Measurements from ENCODE around the gene CTNNA2. TPM values are rescaled to one million over a fixed set of nuclear protein-coding genes. Genes with fewer than 3 reads are reported as not detected.

The CTNNA2 gene
- total and polyA plus RNA-seq, 9 of the 15 experiments (the other 6 are each of a cell fraction or from before 2014, with no cell fraction given), result 0.03 to 0.40 (median 0.15) TPM

- Histone ChIP-seq H3K27me3 (ENCODE audit: control insufficient read depth in 2 of 2, insufficient read depth in 2 of 2, low read length in 2 of 2) (no peaks in the 10 kb centered on the region), H3K79me2 (ENCODE audit: control insufficient read depth, insufficient read depth, low read length) (no peaks in the 10 kb centered on the region), H3K9me3 (replicated peaks; ENCODE audit: control insufficient read depth, insufficient read depth, low read depth, low read length) (no peaks in the 10 kb centered on the region), H3K9me1 (ENCODE audit: control insufficient read depth, insufficient read depth, low read length) (no peaks in the 10 kb centered on the region), H3K36me3 (ENCODE audit: control insufficient read depth, insufficient read depth, low read length) (no peaks in the 10 kb centered on the region), H3K9ac (ENCODE audit: insufficient read depth in 1 of 2, low read depth in 2 of 2, low read length in 2 of 2) (no peak overlapping the region), H3K27ac (ENCODE audit: extremely low read depth, low read depth, low read length) (no peak overlapping the region; the same call in 2 of the 3 replicates), H2AFZ (ENCODE audit: low read depth, low read length) (peak overlapping the region; percentile 37), H3K4me3 (no peak overlapping the region), H3K4me2 (ENCODE audit: insufficient read depth, low read length) (peak overlapping the region; percentile 6; the same call in 1 of the 2 replicates), H4K20me1 (replicated peaks; ENCODE audit: control insufficient read depth, insufficient read depth, low read length) (no peaks in the 10 kb centered on the region), H3K4me1 (replicated peaks in 1 of 2; ENCODE audit: control insufficient read depth in 2 of 2, insufficient read depth in 2 of 2, low read length in 2 of 2) (peaks cover 5 to 48% of the 10 kb centered on the region in 2 experiments; a peak in 4 of 5 replicates)
- peak; percentile 92 for TF ChIP-seq MEIS2 (IDR thresholded peaks at IDR 0.05; ENCODE audit: partially characterized antibody)
- peak; percentile 35; the same call in 1 of the 2 replicates for TF ChIP-seq DPF2 (IDR thresholded peaks at IDR 0.05)
- no peak for TF ChIP-seq STAT5A (IDR thresholded peaks at IDR 0.05; ENCODE audit: borderline replicate concordance, low read length)
- TF ChIP-seq ZNF77 (CRISPR knock-in tag; IDR thresholded peaks at IDR 0.05), result no peak
- TF ChIP-seq TAF9B (IDR thresholded peaks at IDR 0.05; ENCODE audit: partially characterized antibody), result no peak
- no peak for TF ChIP-seq HSF4 (CRISPR knock-in tag; IDR thresholded peaks at IDR 0.05; ENCODE audit: borderline replicate concordance)
- TF ChIP-seq PBX2 (CRISPR knock-in tag; IDR thresholded peaks at IDR 0.05; ENCODE audit: low read depth), result no peak
- TF ChIP-seq PBX2 (tag; conservative IDR thresholded peaks at IDR 0.05; ENCODE audit: low read depth), result peak; percentile 92
- TF ChIP-seq ARID1B (IDR thresholded peaks at IDR 0.05), result peak; percentile 7; the same call in 1 of the 2 replicates
- no peak for TF ChIP-seq ZNF133 (CRISPR knock-in tag; IDR thresholded peaks at IDR 0.05)
- 0 out of 2 replicates have a peak, but pooled peaks have one; percentile 41 for TF ChIP-seq HINFP (tag; conservative IDR thresholded peaks at IDR 0.05; ENCODE audit: low read depth)
- TF ChIP-seq PKNOX1 (IDR thresholded peaks at IDR 0.05), result peak; percentile 85
- TF ChIP-seq HMBOX1 (IDR thresholded peaks at IDR 0.05), result no peak
- TF ChIP-seq ZBTB34 (CRISPR knock-in tag; IDR thresholded peaks at IDR 0.05), result no peak
- CTCF ChIA-PET (ENCODE audit: low intra/inter-chr PET ratio), result no interaction called here
- ATAC-seq (peak; percentile 28; the same call in 2 of the 3 replicates), DNase-seq (ENCODE audit: extremely low read depth in 1 of 4, low spot score in 3 of 4) (peak in 1 of 4 experiments; percentile 49), FAIRE-seq (no peak)
- intact Hi-C loops (cut with micrococcal nuclease), result loop anchor here (5.0 kb wide), 1 partner anchor 94 kb away; no protein-coding TSS in a partner anchor
- in situ Hi-C loops (cut with MboI), result no loop called here
- BruUV-seq (replicated peaks), result no TSS peak
- 10% methylated on average over 3 of the region's 3 CpGs for WGBS (ENCODE audit: insufficient coverage, low coverage, missing lambda C conversion rate)
- POLR2A ChIA-PET, result no interaction called here
These were observed 653.8 kb downstream of the CTNNA2 start for GRCh38 chr2:80166483-80167171.

Measured in K562 (cell line).